Epithelial cell of esophagus (primary cell): ENCODE data around the gene THOP1.
"Not testable (repeated sequence)": the region's sequence is repeated elsewhere in the genome, so short reads cannot be mapped to it uniquely, and the experiment has no call there.

Source experiments
- DNase-seq: peaks from one replicate; pipeline ENCODE4 v3.0.0; 2010; ENCODE audit warnings: low read depth
- H3K4me3 ChIP-seq: 2 replicates; pipeline ENCODE4 v1.5.1; 2011; ENCODE audit warnings: mild to moderate bottlenecking, low read length, control low read depth
- CTCF ChIP-seq: IDR thresholded peaks from 2 replicates; pipeline ENCODE4 v1.5.1; 2011; ENCODE audit warnings: low read depth, mild to moderate bottlenecking, low read length, control low read depth, inconsistent platforms; ENCODE audit not compliant: insufficient read depth; ENCODE audit errors: missing control alignments

THOP1 gene

DNA sequence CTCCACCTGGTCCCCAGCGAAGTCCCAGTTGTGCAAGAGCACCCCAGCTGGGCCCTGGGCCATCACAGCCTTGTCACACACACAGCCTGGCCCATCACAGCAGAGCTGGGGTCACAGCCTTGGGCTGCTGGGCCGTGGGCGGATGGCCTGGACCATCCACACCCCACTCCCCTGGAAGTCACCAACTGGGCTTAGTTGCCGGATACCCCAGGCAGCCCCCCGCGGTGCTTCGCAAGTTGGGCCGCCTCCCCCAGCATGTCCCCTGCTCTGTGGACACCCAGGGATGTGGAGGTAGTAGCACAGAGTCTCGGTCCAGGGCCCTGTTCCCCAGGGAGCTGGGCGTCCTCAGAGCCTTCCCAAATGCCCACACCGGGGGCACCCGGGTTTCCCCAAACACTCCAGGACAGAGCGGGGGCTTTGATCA is 29.9 kb downstream of the THOP1 start:
- no peak for TF ChIP-seq CTCF
- no peak for DNase-seq
- H3K4me3 ChIP-seq, result no peak overlapping the region

GRCh38 chr19:2815923-2816322 is 30.6 kb downstream of the THOP1 start:
- no peak for DNase-seq
- TF ChIP-seq CTCF, result no peak
- no peak overlapping the region for H3K4me3 ChIP-seq

- no peak overlapping the region for H3K4me3 ChIP-seq
- no peak for TF ChIP-seq CTCF
- DNase-seq, result no peak
Measured at GRCh38 chr19:2816641-2817040, 31.3 kb downstream of the THOP1 start.

DNA sequence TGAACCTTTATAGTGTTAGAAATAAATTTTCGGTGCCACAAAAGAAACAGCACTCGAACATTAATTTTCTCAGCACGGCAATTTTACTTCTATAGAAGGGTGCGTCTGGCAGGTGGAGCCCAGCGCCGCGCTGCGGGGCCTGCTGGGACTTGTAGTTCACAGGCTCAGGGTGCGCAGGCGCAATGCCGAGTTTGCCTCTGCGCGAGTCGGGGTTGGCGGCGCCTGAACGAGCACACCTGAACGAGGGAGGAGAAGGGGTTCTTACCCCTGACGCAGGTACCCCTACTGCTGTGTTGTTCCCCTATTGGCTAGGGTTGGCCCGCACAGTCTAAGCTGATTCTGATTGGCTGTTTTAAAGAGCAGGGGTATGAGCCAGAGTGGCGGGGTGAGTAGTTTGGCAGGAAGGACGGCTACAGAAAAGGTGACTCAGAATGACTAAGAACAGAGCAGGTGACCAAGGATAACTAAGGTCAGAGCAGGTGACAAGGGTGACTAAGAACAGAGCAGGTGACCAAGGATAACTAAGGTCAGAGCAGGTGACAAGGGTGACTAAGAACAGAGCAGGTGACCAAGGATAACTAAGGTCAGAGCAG is 32.0 kb downstream of the THOP1 start:
- DNase-seq, result peak; percentile 69
- not testable (repeated sequence) for H3K4me3 ChIP-seq

- peak; percentile 85 for TF ChIP-seq CTCF
- H3K4me3 ChIP-seq, result peak within 1 kb of the TSS; percentile 82
- DNase-seq, result peak; percentile 96
Measured at GRCh38 chr19:2819540-2820111, 34.3 kb downstream of the THOP1 start, which contains the start of gene ZNF554. TSS of gene ZNF554 (plus strand) at chr19:2819868. CDS start at chr19:2820072, 204 bp downstream.

DNA sequence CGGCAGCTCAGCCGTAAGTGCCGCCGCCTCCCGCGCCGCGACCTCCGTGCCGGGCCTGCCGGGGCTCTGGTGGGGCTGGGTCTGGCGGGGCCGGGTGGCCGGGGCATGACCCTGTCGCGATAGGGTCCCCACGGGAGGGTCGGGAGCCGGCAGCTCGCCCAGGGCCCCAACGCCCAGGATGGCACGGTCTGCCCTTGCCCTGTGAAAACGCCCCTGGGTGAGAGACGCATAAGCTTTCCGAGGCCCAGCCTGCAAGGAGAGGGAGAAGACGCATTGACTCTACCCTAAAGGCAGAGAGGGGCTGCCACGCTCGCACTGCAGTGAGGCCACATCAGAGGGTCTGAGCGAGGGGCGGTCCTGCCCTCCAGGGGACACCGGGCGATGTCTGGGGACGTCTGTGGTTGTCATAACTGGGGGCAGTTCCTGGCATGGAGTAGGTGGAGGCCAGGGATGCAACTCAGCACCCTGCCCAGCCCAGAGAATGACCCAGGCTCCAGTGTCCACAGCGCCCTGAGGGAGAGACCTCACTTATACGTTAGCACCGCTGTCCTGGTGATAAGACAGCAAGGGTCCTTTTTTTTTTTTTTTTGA is 34.9 kb downstream of the THOP1 start:
- no peak for DNase-seq
- TF ChIP-seq CTCF, result no peak
- peak overlapping the region; percentile 82 for H3K4me3 ChIP-seq

DNA sequence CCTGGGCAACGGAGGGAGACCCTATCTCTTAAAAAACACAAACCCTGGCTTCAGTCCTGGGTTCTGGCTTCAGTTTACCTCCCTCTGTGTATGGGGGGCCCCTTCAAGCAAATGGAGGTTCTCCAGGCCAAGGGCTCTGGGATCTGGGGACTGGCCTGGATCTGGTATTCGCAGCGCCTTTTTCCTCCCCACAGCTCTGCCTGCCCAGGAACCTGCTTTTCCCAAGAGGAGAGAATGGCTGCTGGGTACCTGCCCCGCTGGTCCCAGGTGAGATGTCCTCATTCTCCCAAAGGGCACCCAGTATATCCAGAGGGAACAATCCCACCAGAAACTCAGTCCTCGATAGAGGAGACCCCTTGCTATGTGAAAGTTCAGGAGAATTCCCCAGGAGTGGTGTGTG is 37.5 kb downstream of the THOP1 start:
- H3K4me3 ChIP-seq, result no peak overlapping the region
- DNase-seq, result no peak
- no peak for TF ChIP-seq CTCF
